B cell (primary cell): ENCODE data around the gene TRPM8. TPM values are rescaled to one million over a fixed set of nuclear protein-coding genes. Genes with fewer than 3 reads are reported as not detected.
A peak's percentile ranks its signal among the peaks of the same experiment; 100 is the strongest.

Experiments
- ATAC-seq: fragments of 200-7000 bp; cut with Tn5 transposase; one replicate; pipeline ENCODE4 v1.10.0; 2021; ENCODE audit warnings: low read depth, mild to moderate bottlenecking, moderate number of reproducible peaks, moderate library complexity
- CTCF ChIA-PET: fragments of 350-600 bp; sonication (Branson Sonifier 250); formaldehyde crosslinking; loops from one replicate; lab custom pipeline; 2021; ENCODE audit warnings: antibody characterized with exemption, inconsistent platforms; lab: Charles Lee
- POLR2A ChIA-PET: fragments of 350-600 bp; sonication (Branson Sonifier 250); formaldehyde crosslinking; loops from one replicate; lab custom pipeline; 2021; ENCODE audit warnings: antibody characterized with exemption; lab: Charles Lee
- DNase-seq: peaks from one replicate; pipeline ENCODE4 v3.0.0; 2013
- H2AFZ ChIP-seq: 2 replicates; pipeline ENCODE4 v1.6.1; 2012; ENCODE audit warnings: mild to moderate bottlenecking, low read depth, low read length; ENCODE audit not compliant: insufficient read depth, poor library complexity, severe bottlenecking
- H3K27ac ChIP-seq, 2 donors: 1 replicate in 1 of 2; 2 replicates in 1 of 2; pipeline ENCODE4 v1.5.1; 2012 to 2013; ENCODE audit warnings: low read length in 2 of 2, mild to moderate bottlenecking in 2 of 2, moderate library complexity in 1 of 2
- H3K27me3 ChIP-seq, 4 experiments: fragments of 200-600 bp in 1 of 4; sonication (generic) in 1 of 4; replicated peaks in 1 of 4; 1 replicate in 2 of 4; 2 replicates in 2 of 4; pipeline versions ENCODE4 v1.6.1 to v1.7.0; 2013 to 2016; ENCODE audit warnings: low read length in 3 of 4, mild to moderate bottlenecking in 2 of 4, mixed read lengths in 1 of 4, moderate library complexity in 1 of 4; ENCODE audit not compliant: insufficient read depth in 4 of 4, control insufficient read depth in 3 of 4; ENCODE audit errors: control extremely low read depth in 1 of 4
- H3K36me3 ChIP-seq, 2 experiments: replicated peaks in 1 of 2; 1 replicate in 1 of 2; 2 replicates in 1 of 2; pipeline versions ENCODE4 v1.6.1 to v1.7.1; 2013; ENCODE audit warnings: low read length in 1 of 2; ENCODE audit not compliant: insufficient read depth in 2 of 2, control insufficient read depth in 1 of 2; ENCODE audit errors: control extremely low read depth in 1 of 2, extremely low read depth in 1 of 2
- H3K4me1 ChIP-seq, 2 donors: fragments of 200-600 bp in 1 of 2; sonication (generic) in 1 of 2; 1 replicate in 1 of 2; 2 replicates in 1 of 2; pipeline versions ENCODE4 v1.5.1 to v1.6.1; 2013 to 2017; ENCODE audit warnings: low read length in 2 of 2; ENCODE audit not compliant: control insufficient read depth in 2 of 2, insufficient read depth in 2 of 2
- H3K4me2 ChIP-seq: replicated peaks from 2 replicates; pipeline ENCODE3; 2012; ENCODE audit warnings: mild to moderate bottlenecking, low read depth, low read length; ENCODE audit not compliant: poor library complexity, severe bottlenecking
- H3K4me3 ChIP-seq, 5 experiments: fragments of 200-600 bp in 1 of 5; sonication (generic) in 1 of 5; 1 replicate in 3 of 5; 2 replicates in 2 of 5; pipeline versions ENCODE4 v1.5.1 to v1.7.0; 2011 to 2016; ENCODE audit warnings: low read length in 4 of 5, mild to moderate bottlenecking in 4 of 5, low read depth in 2 of 5, control low read depth in 1 of 5, moderate library complexity in 1 of 5; ENCODE audit not compliant: insufficient read depth in 1 of 5; ENCODE audit errors: control extremely low read depth in 1 of 5, extremely low read depth in 1 of 5
- H3K79me2 ChIP-seq: fragments of 200-600 bp; sonication (generic); one replicate; pipeline ENCODE4 v1.6.0; 2016; ENCODE audit warnings: low read length; ENCODE audit not compliant: control insufficient read depth, insufficient read depth
- H3K9ac ChIP-seq: fragments of 200-600 bp; sonication (generic); 2 replicates; pipeline ENCODE4 v1.6.1; 2017; ENCODE audit warnings: mild to moderate bottlenecking, low read length, moderate library complexity
- H3K9me3 ChIP-seq, 3 donors: one replicate each; pipeline versions ENCODE4 v1.6.1 to v1.7.1; 2013; ENCODE audit warnings: low read length in 2 of 3; ENCODE audit not compliant: control insufficient read depth in 2 of 3, insufficient read depth in 1 of 3; ENCODE audit errors: control extremely low read depth in 1 of 3
- H4K20me1 ChIP-seq: 2 replicates; pipeline ENCODE4 v1.6.0; 2012; ENCODE audit warnings: mild to moderate bottlenecking, low read length; ENCODE audit not compliant: insufficient read depth, control insufficient read depth, poor library complexity, severe bottlenecking
- H3K27ac Mint-ChIP-seq: one replicate; pipeline ENCODE4 v1.8.0; 2021; ENCODE audit warnings: mixed read lengths
- H3K27me3 Mint-ChIP-seq: one replicate; pipeline ENCODE4 v1.8.0; 2021; ENCODE audit warnings: mixed read lengths
- H3K4me1 Mint-ChIP-seq: one replicate; pipeline ENCODE4 v1.8.0; 2021; ENCODE audit warnings: mixed read lengths
- H3K4me3 Mint-ChIP-seq: one replicate; pipeline ENCODE4 v1.8.0; 2021; ENCODE audit warnings: mixed read lengths
- H3K9me3 Mint-ChIP-seq: one replicate; pipeline ENCODE4 v1.8.0; 2022; ENCODE audit warnings: mixed read lengths; ENCODE audit not compliant: insufficient read depth
- CTCF ChIP-seq: fragments of 200-600 bp; IDR thresholded peaks from one replicate; pipeline ENCODE4 v1.8.0; 2022; ENCODE audit warnings: antibody characterized with exemption, mild to moderate bottlenecking
- EZH2 ChIP-seq: IDR thresholded peaks from 2 replicates; pipeline ENCODE4 v1.6.1; 2012; ENCODE audit warnings: borderline replicate concordance, low read depth, mild to moderate bottlenecking, moderate library complexity, low read length; ENCODE audit not compliant: insufficient read depth, poor library complexity, severe bottlenecking
- WGBS: methylation state at CpG from one replicate; pipeline ENCODE4 v1.1.5; 2013; ENCODE audit warnings: missing lambda C conversion rate; ENCODE audit not compliant: insufficient coverage; 5-methylcytosine and 5-hydroxymethylcytosine counted together
- intact Hi-C: fragments of 100-400 bp; cut with micrococcal nuclease; formaldehyde crosslinking; loops from one replicate; pipeline ENCODE4 v1.10.0; 2022
- polyA plus RNA-seq: library from polyadenylated mRNA; depleted of rRNA; stranded (reverse); fragments of >200 nt; gene quantifications from 2 replicates; pipeline ENCODE4 v1.2.3, GENCODE V29; 2012
- total RNA-seq, 2 donors: library from RNA; stranded (reverse); fragments of 120-200 nt in 1 of 2; gene quantifications; 1 replicate in 1 of 2; 2 replicates in 1 of 2; pipeline versions ENCODE4 v1.2.3 to v1.2.4, GENCODE V29; 2013 to 2022

Gene TRPM8
- total and polyA plus RNA-seq, 2 donors (not counting 1 experiment from before 2014, with no cell fraction given): not detected

- no peak for TF ChIP-seq CTCF
- no peak for TF ChIP-seq EZH2
- H3K4me1 Mint-ChIP-seq: peaks cover 7% of the 10 kb centered on the region
- Histone ChIP-seq H4K20me1 (no peaks in the 10 kb centered on the region), H3K4me1 (peaks cover 4% of the 10 kb centered on the region in 2 donors), H3K4me2 (no peak overlapping the region), H3K27ac (no peak overlapping the region), H3K27me3 (peaks cover 0 to 13% (median 5%) of the 10 kb centered on the region in 4 experiments), H3K4me3 (no peak overlapping the region), H2AFZ (no peak overlapping the region), H3K9me3 (no peaks in the 10 kb centered on the region), H3K36me3 (no peaks in the 10 kb centered on the region), H3K9ac (no peak overlapping the region), H3K79me2 (no peaks in the 10 kb centered on the region)
- peaks cover 27% of the 10 kb centered on the region for H3K27me3 Mint-ChIP-seq
- H3K4me3 Mint-ChIP-seq: no peak overlapping the region
- intact Hi-C loops: no loop called here
- CTCF ChIA-PET: interaction anchor here (0.9 kb wide), 1 partner anchor 506 kb away, joined by 7 read pairs; no protein-coding TSS in a partner anchor
- no peak overlapping the region for H3K27ac Mint-ChIP-seq
- DNase-seq: peak; percentile 19
- 80% methylated on average over 5 of the region's 5 CpGs for WGBS
- ATAC-seq: no peak
- H3K9me3 Mint-ChIP-seq: no peaks in the 10 kb centered on the region
- POLR2A ChIA-PET: no interaction called here
Observed at GRCh38 chr2:233996000-233996399, 78.8 kb downstream of the TRPM8 start.

GRCh38 chr2:233996461-233996860, 79.3 kb downstream of the TRPM8 start:
- H3K4me1 Mint-ChIP-seq: peaks cover 7% of the 10 kb centered on the region

More at GRCh38 chr2:233996461-233996860, 79.3 kb downstream of the TRPM8 start:
- H3K27ac ChIP-seq: no peak overlapping the region
- no peak overlapping the region for H3K4me3 ChIP-seq
- no peak for ATAC-seq
- H3K9me3 Mint-ChIP-seq: no peaks in the 10 kb centered on the region
- H3K9me3 ChIP-seq: no peaks in the 10 kb centered on the region
- H4K20me1 ChIP-seq: no peaks in the 10 kb centered on the region
- no peak overlapping the region for H3K9ac ChIP-seq
- TF ChIP-seq EZH2: no peak
- CTCF ChIA-PET: interaction anchor here (0.9 kb wide), 1 partner anchor 506 kb away, joined by 7 read pairs; no protein-coding TSS in a partner anchor
- intact Hi-C loops: no loop called here
- H2AFZ ChIP-seq: no peak overlapping the region
- no peak overlapping the region for H3K4me3 Mint-ChIP-seq
- DNase-seq: no peak
- no peaks in the 10 kb centered on the region for H3K79me2 ChIP-seq
- POLR2A ChIA-PET: no interaction called here
- peaks cover 26% of the 10 kb centered on the region for H3K27me3 Mint-ChIP-seq
- 93% methylated on average over 3 of the region's 5 CpGs for WGBS
- peaks cover 3 to 4% of the 10 kb centered on the region in 2 donors for H3K4me1 ChIP-seq
- H3K27ac Mint-ChIP-seq: no peak overlapping the region
- H3K27me3 ChIP-seq: peaks cover 0 to 13% (median 5%) of the 10 kb centered on the region in 4 experiments
- no peak overlapping the region for H3K4me2 ChIP-seq
- H3K36me3 ChIP-seq: no peaks in the 10 kb centered on the region
